Prostate gland (tissue), 2 donors: ENCODE data around the gene HOXA5. TPM values are rescaled to one million over a fixed set of nuclear protein-coding genes. Genes with fewer than 3 reads are reported as not detected.

Experiments used
- DNase-seq: peaks from one replicate; pipeline ENCODE4 v3.0.0-alpha.2; 2019; ENCODE audit warnings: low spot score
- H3K27ac ChIP-seq, 2 donors: fragments of 200-600 bp; sonication (generic); 2 replicates each; pipeline ENCODE4 v1.5.1; 2017 to 2019
- H3K27me3 ChIP-seq: fragments of 200-600 bp; sonication (generic); replicated peaks from 2 replicates; pipeline ENCODE4 v1.5.1; 2019; ENCODE audit not compliant: insufficient read depth
- H3K36me3 ChIP-seq, 2 donors: fragments of 200-600 bp; sonication (generic); 1 replicate in 1 of 2; 2 replicates in 1 of 2; pipeline versions ENCODE4 v1.5.1 to v1.8.1; 2017 to 2019
- H3K4me1 ChIP-seq: fragments of 200-600 bp; sonication (generic); replicated peaks from 2 replicates; pipeline ENCODE4 v1.5.1; 2019
- H3K4me3 ChIP-seq, 2 donors: fragments of 200-600 bp; sonication (generic); 2 replicates each; pipeline ENCODE4 v1.5.1; 2017 to 2019
- H3K9me3 ChIP-seq: fragments of 200-600 bp; sonication (generic); 2 replicates; pipeline ENCODE4 v1.5.1; 2017
- CTCF ChIP-seq, 4 experiments: fragments of 200-600 bp in 2 of 4; fragments of 450-650 bp in 2 of 4; sonication (generic) in 2 of 4; IDR thresholded peaks; 1 replicate in 3 of 4; 2 replicates in 1 of 4; pipeline ENCODE4 v1.5.1; 2016 to 2019; ENCODE audit warnings: antibody characterized with exemption in 4 of 4, mild to moderate bottlenecking in 2 of 4, moderate library complexity in 2 of 4
- POLR2A ChIP-seq: fragments of 450-650 bp; IDR thresholded peaks from one replicate; pipeline ENCODE4 v1.6.1; 2016; ENCODE audit warnings: antibody characterized with exemption, mild to moderate bottlenecking
- POLR2AphosphoS5 ChIP-seq: sonication (generic); formaldehyde crosslinking; IDR thresholded peaks from one replicate; pipeline ENCODE4 v1.6.1; 2017; ENCODE audit warnings: antibody characterized with exemption
- WGBS: methylation state at CpG from one replicate; pipeline ENCODE4 v1.1.5; 2018; 5-methylcytosine and 5-hydroxymethylcytosine counted together
- intact Hi-C: fragments of 100-400 bp; cut with DNase I; formaldehyde crosslinking; loops from one replicate; pipeline ENCODE4 v1.14.2; 2022
- total RNA-seq, 2 donors: library from RNA; depleted of rRNA; stranded (reverse); fragments of >200 nt; gene quantifications; one replicate each; pipeline ENCODE4 v1.1.0, GENCODE V29; 2016

The HOXA5 gene
- total RNA-seq, 2 donors from 2014 or later: 3.7 to 12.9 TPM

GRCh38 chr7:27097686-27098577 lies 45.5 kb downstream of the HOXA5 start:
- no peak for DNase-seq
- Histone ChIP-seq H3K27ac (peak overlapping the region; percentile 70 to 75), H3K4me3 (peak overlapping the region; percentile 22 to 23), H3K36me3 (no peaks in the 10 kb centered on the region), H3K27me3 (no peaks in the 10 kb centered on the region), H3K4me1 (peaks cover 5% of the 10 kb centered on the region), H3K9me3 (no peaks in the 10 kb centered on the region)
- intact Hi-C loops: loop anchor here (2.0 to 10.0 kb wide), 2 partner anchors 15 to 233 kb away; partner anchors contain the start of gene SKAP2
- WGBS: 25% methylated on average over 35 of the region's 35 CpGs
- TF ChIP-seq POLR2AphosphoS5 (no peak), CTCF (IDR thresholded peaks at IDR 0.05) (no peak), POLR2A (no peak)

GRCh38 chr7:27096768-27097514 lies 46.5 kb downstream of the HOXA5 start:
- no peak for DNase-seq
- H3K4me3 ChIP-seq: peak overlapping the region; percentile 62
- intact Hi-C loops: loop anchor here (2.0 to 10.0 kb wide), 2 partner anchors 16 to 232 kb away; partner anchors contain the start of gene SKAP2
- H3K27ac ChIP-seq: peak overlapping the region; percentile 76 to 78
- WGBS: under 1% methylated on average over 41 of the region's 41 CpGs
- TF ChIP-seq POLR2A (no peak), CTCF (IDR thresholded peaks at IDR 0.05) (no peak), POLR2AphosphoS5 (no peak)
- no peaks in the 10 kb centered on the region for H3K36me3 ChIP-seq
- no peaks in the 10 kb centered on the region for H3K9me3 ChIP-seq
- no peaks in the 10 kb centered on the region for H3K27me3 ChIP-seq
- peaks cover 5% of the 10 kb centered on the region for H3K4me1 ChIP-seq

GRCh38 chr7:27095897-27096767 lies 47.3 kb downstream of the HOXA5 start, which contains the start of gene HOXA1:
TSS of gene HOXA1 (minus strand) at chr7:27096000. CDS start at chr7:27095912, 88 bp downstream.
- H3K27me3 ChIP-seq: no peaks in the 10 kb centered on the region
- peak; percentile 84 for DNase-seq
- peak within 1 kb of the TSS; percentile 62 for H3K4me3 ChIP-seq
- under 1% methylated on average over 68 of the region's 68 CpGs for WGBS
- H3K4me1 ChIP-seq: peaks cover 5% of the 10 kb centered on the region
- peak within 1 kb of the TSS; percentile 76 to 78 for H3K27ac ChIP-seq
- no peaks in the 10 kb centered on the region for H3K9me3 ChIP-seq
- TF ChIP-seq POLR2AphosphoS5 (peak; percentile 75), CTCF (IDR thresholded peaks at IDR 0.05) (peak in 1 of 4 experiments; percentile 16), POLR2A (peak; percentile 84)
- no peaks in the 10 kb centered on the region for H3K36me3 ChIP-seq
- intact Hi-C loops: loop anchor here (2.0 to 10.0 kb wide), 2 partner anchors 17 to 231 kb away; partner anchors contain the start of gene SKAP2

- TF ChIP-seq CTCF (IDR thresholded peaks at IDR 0.05): no peak
- no peak for TF ChIP-seq POLR2AphosphoS5
- no peak for TF ChIP-seq POLR2A
- Histone ChIP-seq H3K36me3 (no peaks in the 10 kb centered on the region), H3K4me3 (peak overlapping the region; percentile 62), H3K9me3 (no peaks in the 10 kb centered on the region), H3K27me3 (no peaks in the 10 kb centered on the region), H3K4me1 (peaks cover 5% of the 10 kb centered on the region), H3K27ac (no peak overlapping the region)
- intact Hi-C loops: loop anchor here (10.0 kb wide), 1 partner anchor 230 kb away; the partner anchor contains the start of gene SKAP2
- WGBS: 20% methylated on average over 27 of the region's 33 CpGs
- no peak for DNase-seq
Measured at GRCh38 chr7:27095050-27095896, 48.2 kb downstream of the HOXA5 start.
